H1 (cell line): Measurements from ENCODE around the gene RNF182. TPM values are rescaled to one million over a fixed set of nuclear protein-coding genes. Genes with fewer than 3 reads are reported as not detected.

Source experiments
- BCL11A ChIP-seq, 2 experiments: IDR thresholded peaks; one replicate each; pipeline ENCODE4 v1.6.1; 2011; ENCODE audit warnings: low read depth in 2 of 2, low read length in 2 of 2, mild to moderate bottlenecking in 2 of 2
- CBX8 ChIP-seq: fragments of 300-800, 300-1000 bp; sonication (generic); IDR thresholded peaks from 2 replicates; pipeline ENCODE4 v1.7.1; 2016; ENCODE audit warnings: low read depth, low read length, borderline replicate concordance
- RBBP5 ChIP-seq: IDR thresholded peaks from 2 replicates; pipeline ENCODE4 v1.7.1; 2012; ENCODE audit warnings: low read depth, mild to moderate bottlenecking, inconsistent platforms, low read length, moderate library complexity, borderline replicate concordance
- RNF2 ChIP-seq: fragments of 200-900, 300-1000 bp; sonication (generic); IDR thresholded peaks from 2 replicates; pipeline ENCODE4 v1.7.1; 2016; ENCODE audit warnings: borderline replicate concordance, low read depth, mild to moderate bottlenecking, antibody characterized with exemption, low read length; ENCODE audit not compliant: poor library complexity, severe bottlenecking; ENCODE audit errors: missing control alignments
- RXRA ChIP-seq: IDR thresholded peaks from 2 replicates; pipeline ENCODE4 v1.6.1; 2011; ENCODE audit warnings: low read depth, mild to moderate bottlenecking, low read length, moderate library complexity; ENCODE audit not compliant: insufficient read depth
- SAP30 ChIP-seq: fragments of 300-600 bp; sonication (generic); IDR thresholded peaks from 2 replicates; pipeline ENCODE4 v1.7.1; 2012; ENCODE audit warnings: low read length, moderate library complexity, mild to moderate bottlenecking, inconsistent platforms; ENCODE audit not compliant: insufficient read depth, insufficient replicate concordance
- SP4 ChIP-seq: IDR thresholded peaks from 2 replicates; pipeline ENCODE4 v1.6.1; 2012; ENCODE audit warnings: low read length, inconsistent platforms
- ZNF274 ChIP-seq: IDR thresholded peaks from 2 replicates; pipeline ENCODE4 v1.7.0; 2012; ENCODE audit warnings: low read length, borderline replicate concordance; ENCODE audit errors: extremely low read depth
- polyA plus RNA-seq, 7 experiments: library from polyadenylated mRNA; depleted of rRNA in 3 of 7; stranded (reverse) in 5 of 7; unstranded in 2 of 7; fragments of >200 nt in 5 of 7; fragments of 200-250 nt in 2 of 7; gene quantifications; 1 replicate in 5 of 7; 2 replicates in 1 of 7; 4 replicates in 1 of 7; pipeline versions ENCODE4 v1.2.1 to v1.2.3, GENCODE V29; 2011 to 2013; ENCODE audit warnings: missing spikeins in 2 of 7, mixed read lengths in 2 of 7
- total RNA-seq: library from RNA; stranded (reverse); fragmentation: NEBNext Ultra II Directional; extraction: Animal tissue kit (Norgen Biotek cat#: 25700); gene quantifications from 2 replicates; pipeline ENCODE4 v1.2.1, GENCODE V29; 2021

The RNF182 gene
- total and polyA plus RNA-seq, 2 of the 8 experiments (the other 6 are each of a cell fraction or from before 2014, with no cell fraction given): 6.2 to 10.7 TPM

GRCh38 chr6:13990796-13991195 lies 66.0 kb downstream of the RNF182 start (continued):
- TF ChIP-seq SAP30: no peak
- TF ChIP-seq SP4: no peak
- no peak for TF ChIP-seq RXRA
- no peak for TF ChIP-seq BCL11A (IDR thresholded peaks at IDR 0.05; ENCODE audit: low read depth in 2 of 2, low read length in 2 of 2)
- no peak for TF ChIP-seq RBBP5
- TF ChIP-seq CBX8: no peak
- TF ChIP-seq ZNF274: no peak
- TF ChIP-seq RNF2: no peak
- TF ChIP-seq, all 59 proteins: peak for 0
